Measurements from ENCODE around the gene HLA-DQA1.
"Not testable (repeated sequence)": the region's sequence is repeated elsewhere in the genome, so short reads cannot be mapped to it uniquely, and the experiment has no call there.

Gene HLA-DQA1

DNA sequence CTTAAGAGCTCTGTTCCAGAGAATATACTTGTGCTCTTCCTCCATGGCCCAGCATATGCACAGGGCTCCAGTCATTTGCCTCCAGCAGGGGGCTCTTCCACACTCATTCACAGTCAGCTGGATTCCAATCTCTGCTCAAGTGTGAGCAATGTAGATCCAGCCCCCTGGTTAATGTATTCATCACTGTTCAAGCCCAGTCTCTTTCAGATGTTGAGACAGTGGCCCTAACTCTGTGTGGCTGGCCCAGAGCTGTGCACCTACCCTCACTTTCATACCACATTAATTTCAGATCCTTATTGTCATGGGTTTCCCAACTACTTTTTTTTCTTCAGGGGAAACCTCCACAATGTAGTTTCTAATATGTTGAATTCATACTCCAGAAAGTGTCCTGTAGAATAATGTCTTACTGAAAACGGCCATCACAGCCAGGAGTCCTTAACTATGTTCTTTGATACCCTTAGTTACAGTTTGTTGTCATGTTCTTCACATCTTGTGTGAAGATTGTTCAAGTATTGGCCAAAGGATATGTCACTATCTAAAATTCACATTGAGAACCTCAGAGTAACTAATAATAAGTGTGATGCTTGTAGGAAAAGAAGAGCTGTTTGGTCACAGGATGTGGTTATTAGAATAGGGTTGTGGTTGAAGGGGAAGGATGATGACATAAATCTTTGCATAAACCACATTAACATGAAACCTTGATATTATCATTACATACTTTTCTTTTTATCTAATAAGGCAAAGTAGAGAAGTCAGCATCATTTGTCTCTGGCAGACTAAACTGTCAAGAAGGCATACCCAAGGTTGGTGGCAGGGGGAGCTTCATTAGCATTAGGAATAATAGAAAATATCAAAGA lies 14.4 kb upstream of the HLA-DQA1 start:
- DNase-seq (ENCODE audit: low read depth) = peak; percentile 29

DNA sequence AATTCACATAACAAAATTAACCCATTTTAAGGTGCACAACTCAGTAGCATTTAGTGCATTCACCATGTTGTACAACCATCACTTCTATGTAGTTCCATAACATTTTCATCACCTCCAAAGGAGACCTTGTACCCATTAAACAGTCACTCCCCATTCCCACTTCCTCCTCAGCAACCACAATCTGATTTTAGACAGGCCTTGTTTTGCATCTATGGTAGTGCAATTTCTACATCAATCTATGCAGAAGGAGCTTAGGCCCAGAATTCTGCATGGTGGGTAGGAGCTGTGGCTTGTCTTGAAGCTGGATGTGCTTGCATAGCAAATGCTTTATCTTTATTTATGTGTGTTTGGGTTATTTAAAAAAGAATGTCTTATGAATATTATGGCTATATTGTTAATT lies 13.5 kb upstream of the HLA-DQA1 start:
- no peak for DNase-seq (ENCODE audit: low read depth)

DNA sequence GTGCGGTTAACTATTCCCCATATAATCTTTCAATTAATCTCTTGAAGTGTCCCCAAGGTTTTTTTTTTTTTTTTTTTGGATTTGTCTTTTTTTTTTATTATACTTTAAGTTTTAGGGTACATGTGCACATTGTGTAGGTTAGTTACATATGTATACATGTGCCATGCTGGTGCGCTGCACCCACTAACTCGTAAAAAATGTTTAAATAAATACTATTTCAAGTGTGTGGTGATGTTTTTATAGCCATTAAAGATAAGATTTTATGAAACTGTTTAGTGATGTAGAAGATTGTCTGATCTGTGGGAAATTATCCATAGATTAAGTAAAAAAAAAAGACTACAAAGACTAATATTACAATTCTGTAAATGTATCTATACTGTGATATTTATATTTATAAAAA lies 12.6 kb upstream of the HLA-DQA1 start:
- no peak for DNase-seq (ENCODE audit: low read depth)

DNA sequence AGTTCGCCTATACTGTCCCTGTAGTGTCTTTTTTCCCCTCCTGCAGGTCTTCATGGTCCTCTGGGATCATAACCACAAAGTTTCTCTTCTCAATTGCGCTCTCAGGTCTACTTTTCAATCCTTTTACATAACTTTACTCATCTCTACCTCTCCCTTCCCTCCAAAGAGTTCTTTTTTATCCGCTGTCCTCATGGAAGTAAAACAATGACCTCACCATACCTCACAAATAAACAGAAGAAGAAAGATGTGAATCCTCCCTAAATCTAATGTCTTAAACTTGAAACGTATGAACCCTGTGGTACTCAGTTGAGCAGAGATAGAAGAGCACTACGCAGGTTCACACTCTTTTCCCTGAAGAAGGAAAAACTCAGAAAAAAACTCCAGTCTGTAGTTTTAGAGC lies 12.1 kb upstream of the HLA-DQA1 start:
- DNase-seq (ENCODE audit: low read depth) = no peak

DNA sequence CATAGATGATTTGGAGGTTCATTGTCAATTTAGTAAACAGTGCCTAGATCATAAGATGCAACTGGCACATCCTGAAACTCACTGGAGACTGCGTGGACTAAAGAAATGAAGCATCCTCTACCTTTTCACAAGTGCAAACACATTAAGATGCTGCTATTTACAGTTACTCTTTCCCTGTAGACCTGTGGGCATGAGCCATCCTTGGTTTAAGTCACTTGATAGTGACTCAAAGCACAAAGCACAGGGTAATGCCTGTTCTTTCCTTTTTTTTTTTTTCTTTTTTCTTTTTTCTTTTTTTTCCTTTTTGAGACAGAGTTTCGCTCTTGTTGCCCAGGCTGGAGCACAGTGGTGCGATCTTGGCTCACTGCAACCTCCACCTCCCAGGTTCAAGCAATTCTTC lies 10.0 kb upstream of the HLA-DQA1 start:
- no peak for DNase-seq (ENCODE audit: low read depth)

DNA sequence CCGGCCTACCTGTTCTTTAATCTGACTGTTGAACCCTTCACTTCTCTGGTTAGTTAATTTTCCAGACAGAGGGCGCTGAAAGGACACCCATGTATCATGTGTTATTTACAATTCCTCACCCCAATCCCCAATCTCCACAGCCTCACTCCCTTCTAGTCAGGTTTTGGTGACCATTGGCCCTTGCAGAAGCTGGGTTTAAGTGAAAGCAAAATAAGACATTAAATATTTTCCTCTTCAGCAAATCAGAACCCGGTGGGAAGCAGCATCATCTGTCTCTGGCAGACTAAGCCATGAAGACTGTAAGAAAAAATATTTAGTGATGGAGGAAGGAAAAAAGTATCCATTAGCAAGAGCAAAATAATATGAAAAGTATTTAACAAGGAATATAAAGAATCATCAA lies 9.4 kb upstream of the HLA-DQA1 start:
- peak; percentile 6 for DNase-seq (ENCODE audit: low read depth)

DNA sequence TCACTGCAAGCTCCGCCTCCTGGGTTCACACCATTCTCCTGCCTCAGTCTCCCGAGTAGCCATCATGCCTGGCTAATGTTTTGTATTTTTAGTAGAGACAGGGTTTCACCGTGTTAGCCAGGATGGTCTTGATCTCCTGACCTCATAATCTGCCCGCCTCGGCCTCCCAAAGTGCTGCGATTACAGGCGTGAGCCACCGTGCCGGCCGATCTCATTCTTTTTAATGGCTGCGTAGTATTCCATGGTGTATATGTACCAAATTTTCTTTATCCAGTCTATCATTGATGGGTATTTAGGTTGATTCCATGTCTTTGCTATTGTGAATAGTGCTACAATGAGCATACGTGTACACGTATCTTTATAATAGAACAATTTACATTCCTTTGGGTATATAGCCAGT lies 7.4 kb upstream of the HLA-DQA1 start:
- not testable (repeated sequence) for DNase-seq (ENCODE audit: low read depth)

DNA sequence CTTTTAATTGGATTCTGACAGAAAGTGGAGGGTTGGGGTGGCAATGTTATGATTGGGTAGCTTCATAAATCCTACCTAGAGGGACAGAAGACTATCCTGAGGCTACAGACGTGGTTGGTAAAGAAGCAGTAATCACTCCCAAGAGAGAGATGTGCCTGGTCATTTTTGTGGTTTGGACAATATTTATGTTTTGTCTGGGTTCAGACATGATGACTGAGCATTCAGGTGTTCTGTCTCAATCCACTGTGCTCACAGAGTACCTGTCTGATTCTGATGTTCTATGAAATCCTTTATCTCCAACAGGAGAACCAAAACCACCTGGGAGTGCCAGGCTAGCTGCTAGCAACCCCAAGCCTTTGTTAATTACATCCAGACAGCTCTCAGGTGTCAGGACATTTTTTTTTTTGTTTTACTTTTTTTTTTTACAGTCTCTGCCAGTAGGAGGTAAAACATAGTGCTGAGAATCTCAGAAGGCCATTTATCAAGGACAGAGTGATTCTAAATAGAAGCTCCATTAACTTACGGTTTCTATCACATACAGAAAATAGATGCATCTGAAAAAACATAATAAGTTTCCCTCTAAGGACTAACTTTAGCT lies 1.6 kb upstream of the HLA-DQA1 start:
- DNase-seq (ENCODE audit: low read depth) = no peak

DNA sequence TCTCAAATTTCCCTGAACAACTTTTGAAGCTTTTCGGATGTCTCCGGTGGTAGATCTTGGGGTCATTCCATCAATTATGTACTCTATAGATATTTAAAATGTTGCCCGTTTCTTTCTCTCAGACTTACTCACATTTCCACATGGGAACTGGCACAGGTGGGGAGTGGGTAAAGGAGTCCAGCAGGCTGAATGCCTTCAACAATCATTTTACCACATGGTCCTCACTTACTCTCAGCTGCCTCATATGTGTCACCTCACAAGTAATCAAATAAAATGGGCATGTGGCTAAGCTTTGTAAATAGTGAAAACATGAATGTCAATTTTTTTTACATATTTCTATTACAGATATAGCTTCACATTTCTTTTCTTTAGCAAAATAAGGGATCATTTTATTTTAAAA lies 677 bp downstream of the HLA-DQA1 start:
- DNase-seq (ENCODE audit: low read depth) = no peak

DNA sequence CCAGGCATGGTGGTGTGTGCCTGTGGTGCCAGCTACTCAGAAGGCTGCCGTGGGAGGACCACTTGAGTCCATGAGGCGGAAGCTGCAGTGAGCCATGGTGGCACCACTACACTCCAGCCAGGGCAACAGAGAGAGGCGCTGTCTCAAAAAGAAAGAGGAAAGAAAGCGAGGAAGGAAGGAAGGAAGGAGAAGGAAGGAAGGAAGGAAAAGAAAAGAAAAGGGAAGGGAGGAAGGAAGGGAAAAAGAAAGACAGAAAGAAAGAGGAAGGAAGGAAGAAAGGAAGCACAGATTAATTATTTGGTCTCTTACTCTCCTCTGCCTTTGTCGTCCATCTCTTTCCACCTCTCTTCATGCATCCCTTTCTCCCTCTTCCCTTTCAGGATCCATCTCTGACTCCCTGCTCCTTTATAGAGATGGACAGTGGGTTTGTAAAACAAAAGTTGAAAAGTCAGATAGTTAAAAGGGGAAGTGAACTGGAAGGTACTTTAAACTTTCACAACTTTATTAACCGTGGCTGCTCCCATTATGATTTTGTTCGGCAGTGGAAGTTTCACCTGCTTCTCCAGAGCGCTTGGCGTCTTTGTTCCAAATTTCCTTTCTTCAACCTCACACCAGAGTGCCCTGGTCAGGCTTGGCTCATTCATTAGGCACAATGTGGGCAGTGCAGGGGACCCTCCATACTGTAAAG lies 1.5 kb downstream of the HLA-DQA1 start:
- DNase-seq (ENCODE audit: low read depth) = no peak

DNA sequence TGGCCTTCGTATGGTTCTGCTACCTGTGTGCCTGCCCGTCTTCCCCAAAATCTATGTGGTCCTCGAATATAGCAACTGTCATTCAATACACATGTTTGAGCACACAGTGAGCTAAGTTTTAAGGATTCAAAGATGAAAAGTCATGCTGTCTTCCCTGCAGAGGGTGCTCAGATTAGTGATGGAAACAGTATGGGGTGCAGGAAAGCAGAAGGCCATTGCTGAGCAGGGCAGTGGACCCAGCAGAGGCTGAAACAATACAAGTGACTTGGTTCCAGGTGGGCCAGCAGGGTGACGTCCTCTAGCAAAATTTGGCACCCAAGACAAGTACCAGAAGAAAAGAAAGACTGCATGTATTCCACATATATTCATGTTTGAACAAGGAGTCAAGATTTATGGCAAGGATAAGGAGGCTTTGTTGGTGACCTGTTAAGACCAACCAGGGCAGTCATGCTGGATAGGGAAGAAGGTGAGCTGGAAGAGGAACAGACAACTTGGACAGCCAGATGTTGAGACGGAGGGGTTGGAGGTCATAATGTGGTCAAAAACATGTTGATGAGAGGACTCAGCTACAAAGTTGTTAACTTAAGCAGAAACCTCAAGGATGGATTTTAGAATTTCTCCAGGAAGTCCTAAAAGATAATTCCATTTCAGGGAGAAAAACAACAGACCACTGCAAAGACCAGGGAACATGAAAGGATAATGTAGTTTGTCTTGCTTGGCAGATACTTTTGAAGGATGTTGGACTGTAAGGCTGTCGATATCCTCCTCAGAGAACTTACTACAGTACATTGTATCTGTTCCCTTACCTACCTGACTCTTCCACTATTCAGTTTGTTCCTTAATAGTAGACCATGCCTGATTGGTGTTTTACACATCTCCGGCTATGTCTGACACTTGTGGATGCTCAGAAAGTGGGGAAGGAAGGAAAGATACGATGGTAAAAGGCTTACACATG lies 2.5 kb downstream of the HLA-DQA1 start:
- no peak for DNase-seq (ENCODE audit: low read depth)

DNA sequence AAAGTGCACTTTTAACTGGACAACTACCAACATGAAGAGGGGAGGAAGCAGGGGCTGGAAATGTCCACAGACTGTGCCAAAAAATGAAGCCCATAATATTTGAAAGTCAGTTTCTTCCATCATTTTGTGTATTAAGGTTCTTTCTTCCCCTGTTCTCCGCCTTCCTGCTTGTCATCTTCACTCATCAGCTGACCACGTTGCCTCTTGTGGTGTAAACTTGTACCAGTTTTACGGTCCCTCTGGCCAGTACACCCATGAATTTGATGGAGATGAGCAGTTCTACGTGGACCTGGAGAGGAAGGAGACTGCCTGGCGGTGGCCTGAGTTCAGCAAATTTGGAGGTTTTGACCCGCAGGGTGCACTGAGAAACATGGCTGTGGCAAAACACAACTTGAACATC lies 3.9 kb downstream of the HLA-DQA1 start:
- DNase-seq (ENCODE audit: low read depth) = no peak

DNA sequence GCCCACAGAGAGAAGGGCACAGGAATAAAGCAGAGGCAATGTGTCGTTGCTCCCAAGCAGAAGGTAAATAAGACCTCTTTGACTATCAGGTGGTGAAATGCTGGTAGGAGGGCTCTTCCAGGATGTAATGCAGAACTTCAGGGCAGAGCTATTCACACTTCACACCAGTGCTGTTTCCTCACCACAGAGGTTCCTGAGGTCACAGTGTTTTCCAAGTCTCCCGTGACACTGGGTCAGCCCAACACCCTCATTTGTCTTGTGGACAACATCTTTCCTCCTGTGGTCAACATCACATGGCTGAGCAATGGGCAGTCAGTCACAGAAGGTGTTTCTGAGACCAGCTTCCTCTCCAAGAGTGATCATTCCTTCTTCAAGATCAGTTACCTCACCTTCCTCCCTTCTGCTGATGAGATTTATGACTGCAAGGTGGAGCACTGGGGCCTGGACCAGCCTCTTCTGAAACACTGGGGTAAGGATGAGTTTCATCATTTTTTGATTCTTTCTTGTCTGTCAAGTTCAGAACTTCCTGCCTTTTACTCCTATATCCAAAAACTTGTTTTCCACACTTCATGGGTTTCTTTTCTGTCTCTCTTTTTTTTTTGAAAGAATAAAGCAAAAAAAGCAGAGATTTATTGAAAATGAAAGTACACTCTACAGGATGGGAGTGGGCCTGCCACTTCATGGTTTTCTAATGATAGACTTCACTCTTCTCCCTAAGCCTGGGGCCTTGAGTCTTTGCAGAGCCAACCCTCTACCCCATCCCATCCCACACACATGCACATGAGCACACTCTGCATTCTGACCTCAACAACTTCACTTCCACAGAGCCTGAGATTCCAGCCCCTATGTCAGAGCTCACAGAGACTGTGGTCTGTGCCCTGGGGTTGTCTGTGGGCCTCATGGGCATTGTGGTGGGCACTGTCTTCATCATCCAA lies 4.8 kb downstream of the HLA-DQA1 start:
- DNase-seq (ENCODE audit: low read depth) = not testable (repeated sequence)

DNA sequence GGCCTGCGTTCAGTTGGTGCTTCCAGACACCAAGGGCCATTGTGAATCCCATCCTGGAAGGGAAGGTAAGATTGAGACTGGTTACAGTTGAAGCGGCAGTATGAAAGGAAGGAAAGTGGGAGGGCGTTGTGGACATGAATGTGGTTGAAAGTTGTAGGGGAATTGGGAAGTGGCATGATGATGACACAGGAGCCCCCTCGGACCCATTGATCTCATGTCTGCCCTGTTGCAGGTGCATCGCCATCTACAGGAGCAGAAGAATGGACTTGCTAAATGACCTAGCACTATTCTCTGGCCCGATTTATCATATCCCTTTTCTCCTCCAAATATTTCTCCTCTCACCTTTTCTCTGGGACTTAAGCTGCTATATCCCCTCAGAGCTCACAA lies 5.5 kb downstream of the HLA-DQA1 start:
- no peak for DNase-seq (ENCODE audit: low read depth)

DNA sequence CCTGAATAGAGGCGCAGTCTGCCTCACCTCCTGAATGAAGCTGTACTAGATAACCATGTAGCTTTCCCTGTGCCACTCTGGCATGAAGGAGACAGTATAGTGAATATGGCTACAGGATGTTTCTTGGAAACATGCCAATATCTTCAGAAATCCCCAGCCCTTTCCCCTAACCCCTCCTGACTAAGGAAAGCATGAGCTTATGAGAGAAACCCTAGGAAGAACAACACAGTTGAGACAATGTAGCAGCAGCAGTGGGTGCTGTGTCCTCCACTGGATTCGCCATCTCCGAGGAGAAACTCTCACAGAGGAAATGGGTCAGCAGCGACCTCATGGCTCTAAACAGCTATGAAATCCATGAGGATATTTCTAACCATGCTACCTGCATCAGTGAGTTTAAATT lies 6.7 kb downstream of the HLA-DQA1 start:
- DNase-seq (ENCODE audit: low read depth) = no peak

DNA sequence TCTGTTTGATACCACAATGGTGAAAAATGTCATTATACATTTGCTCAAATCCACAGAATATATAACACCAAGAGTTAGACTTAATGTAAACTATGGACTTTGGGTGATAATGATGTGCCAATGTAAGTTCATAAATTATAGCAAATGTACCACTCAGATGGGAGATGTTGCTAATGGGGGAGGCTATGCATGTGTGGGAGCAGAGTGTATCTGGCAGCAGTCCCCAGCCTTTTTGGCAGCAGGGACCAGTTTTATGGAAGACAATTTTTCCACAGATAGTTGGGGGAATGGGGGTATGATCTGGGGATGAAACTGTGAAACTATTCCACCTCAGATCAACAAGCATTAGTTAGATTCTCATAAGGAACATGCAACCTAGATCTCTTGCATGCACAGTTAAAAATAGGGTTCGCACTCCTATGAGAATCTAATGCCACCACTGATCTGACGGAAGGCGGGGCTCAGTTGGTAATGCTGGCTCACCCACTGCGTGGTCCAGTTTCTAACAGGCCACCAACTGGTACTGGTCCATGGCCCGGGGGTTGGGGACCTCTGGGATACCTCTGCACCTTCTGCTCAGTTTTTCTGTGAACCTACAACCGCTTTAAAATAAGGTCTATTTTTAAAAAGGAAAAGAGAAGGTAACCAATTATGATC lies 8.0 kb downstream of the HLA-DQA1 start:
- DNase-seq (ENCODE audit: low read depth) = no peak

DNA sequence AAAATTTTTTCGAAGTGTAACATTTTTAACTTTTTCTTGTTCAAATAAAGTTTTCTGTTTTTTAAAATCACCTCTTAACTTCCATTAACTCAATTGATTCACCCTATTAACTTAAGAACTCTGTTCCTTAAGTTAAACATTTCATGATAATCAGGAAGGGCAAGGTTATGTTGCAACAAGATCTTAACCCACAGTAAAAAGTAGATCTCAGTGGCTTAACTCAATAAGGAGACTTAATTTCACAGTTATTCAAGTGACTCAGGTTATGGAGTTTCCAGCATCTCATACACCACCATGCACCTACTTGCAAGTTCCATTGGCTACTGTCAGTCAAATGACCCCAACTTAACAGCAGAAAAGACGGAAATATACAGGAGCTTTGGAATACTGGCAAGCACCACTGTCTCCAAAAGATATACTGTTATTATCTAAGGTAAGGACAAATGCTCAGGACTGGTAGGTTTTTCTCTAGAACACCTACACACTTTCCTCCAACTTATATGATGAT lies 18.1 kb downstream of the HLA-DQA1 start:
- no peak for DNase-seq (ENCODE audit: low read depth)

DNA sequence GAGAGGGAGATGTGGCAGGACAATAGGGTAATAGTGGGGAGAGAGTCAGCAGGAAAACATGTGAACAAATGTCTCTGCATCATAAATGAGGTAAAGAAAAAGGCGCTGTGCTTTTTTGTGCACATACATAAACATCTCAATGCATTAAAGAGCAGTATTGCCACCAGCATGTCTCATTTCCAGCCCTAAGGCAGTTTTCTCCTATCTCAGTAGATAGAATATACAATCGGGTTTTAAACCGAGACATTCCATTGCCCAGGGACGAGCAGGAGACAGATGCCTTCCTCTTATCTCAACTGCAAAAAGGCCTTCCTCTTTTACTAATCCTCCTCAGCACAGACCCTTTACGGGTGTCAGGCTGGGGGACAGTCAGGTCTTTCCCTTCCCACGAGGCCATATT lies 20.1 kb downstream of the HLA-DQA1 start:
- DNase-seq (ENCODE audit: low read depth) = not testable (repeated sequence)

DNA sequence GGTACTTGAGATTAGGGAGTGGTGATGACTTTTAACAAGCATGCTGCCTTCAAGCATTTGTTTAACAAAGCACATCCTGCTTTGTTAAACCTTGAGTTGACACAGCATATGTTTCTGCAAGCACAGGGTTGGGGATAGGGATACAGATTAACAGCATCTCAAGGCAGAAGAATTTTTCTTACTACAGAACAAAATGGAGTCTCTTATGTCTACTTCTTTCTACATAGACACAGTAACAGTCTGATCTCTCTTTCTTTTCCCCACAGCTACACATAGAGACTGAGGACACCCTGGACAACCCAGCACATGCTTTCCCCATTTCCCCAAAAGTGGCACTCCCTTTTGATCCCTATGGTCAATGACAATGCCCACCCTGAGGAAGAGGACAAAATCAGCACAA lies 20.6 kb downstream of the HLA-DQA1 start:
- DNase-seq (ENCODE audit: low read depth) = not testable (repeated sequence)

DNA sequence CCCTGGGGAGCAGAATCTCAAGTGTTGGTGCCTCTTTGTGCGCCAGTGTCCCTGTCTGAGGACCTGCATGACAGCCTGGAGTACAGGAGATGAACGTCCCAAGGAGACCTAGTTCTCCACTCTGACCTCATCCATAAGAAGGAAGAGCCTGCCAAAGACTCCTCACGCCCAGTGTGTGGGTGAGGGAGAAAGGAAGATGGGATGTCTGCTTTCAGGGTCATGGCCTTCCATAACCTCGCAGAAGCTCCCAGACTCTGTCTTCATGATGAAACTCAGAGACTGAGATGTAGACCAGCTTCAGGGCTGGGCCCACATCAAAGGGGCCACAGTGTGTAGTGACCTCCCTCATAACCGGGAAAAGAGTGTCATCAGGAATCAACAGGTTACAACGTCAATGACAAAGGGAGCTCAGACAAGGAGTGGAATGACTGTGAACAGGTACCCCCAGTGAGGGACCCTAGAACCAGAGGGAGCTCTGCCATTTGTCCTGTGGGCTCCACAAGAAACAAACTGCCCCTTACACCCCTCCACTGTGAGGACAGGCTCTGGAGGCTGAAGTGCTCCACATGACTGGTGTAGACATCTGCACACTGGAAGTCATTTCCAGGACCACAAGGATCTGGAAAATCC lies 21.2 kb downstream of the HLA-DQA1 start:
- no peak for DNase-seq (ENCODE audit: low read depth)

Data from T-helper 22 cell (primary cell).